CD4-positive, alpha-beta T cell treated with Interferon gamma for 1 hour (primary cell): ENCODE results near the gene CLCN7.

Experiments used
- DNase-seq: peaks from one replicate; pipeline ENCODE4 v3.0.0-alpha.2; 2020

CLCN7 gene

GRCh38 chr16:1429012-1429411 is 45.8 kb downstream of the CLCN7 start:
- DNase-seq, result no peak

- peak; percentile 53 for DNase-seq
These were observed 46.3 kb downstream of the CLCN7 start for GRCh38 chr16:1428511-1428910.

GRCh38 chr16:1427473-1428461 is 47.1 kb downstream of the CLCN7 start:
- no peak for DNase-seq

- no peak for DNase-seq
These were observed 47.9 kb downstream of the CLCN7 start for GRCh38 chr16:1426734-1427471.

GRCh38 chr16:1425616-1426370 is 49.0 kb downstream of the CLCN7 start:
- DNase-seq, result no peak

- no peak for DNase-seq
These were observed 50.8 kb downstream of the CLCN7 start for GRCh38 chr16:1424028-1424427.

- DNase-seq, result no peak
These were observed 52.8 kb downstream of the CLCN7 start for GRCh38 chr16:1422076-1422475.

- no peak for DNase-seq
These were observed 54.7 kb downstream of the CLCN7 start for GRCh38 chr16:1420111-1420539.

GRCh38 chr16:1416521-1416941 is 58.3 kb downstream of the CLCN7 start:
- DNase-seq, result no peak

GRCh38 chr16:1414532-1415260 is 60.1 kb downstream of the CLCN7 start, which contains the start of gene UNKL:
UNKL (minus strand) TSS chr16:1414704; CDS start chr16:1414691, 13 bp downstream.
- peak; percentile 82 for DNase-seq

GRCh38 chr16:1413684-1414531 is 60.9 kb downstream of the CLCN7 start:
- DNase-seq, result peak; percentile 71

- DNase-seq, result no peak
These were observed 62.0 kb downstream of the CLCN7 start for GRCh38 chr16:1412847-1413246.

- DNase-seq, result peak; percentile 93
These were observed 66.5 kb downstream of the CLCN7 start for GRCh38 chr16:1408171-1408837.

- DNase-seq, result no peak
These were observed 67.1 kb downstream of the CLCN7 start for GRCh38 chr16:1407753-1408152.

- no peak for DNase-seq
These were observed 71.1 kb downstream of the CLCN7 start for GRCh38 chr16:1403733-1404132.

- DNase-seq, result no peak
These were observed 71.8 kb downstream of the CLCN7 start for GRCh38 chr16:1403036-1403435.

GRCh38 chr16:1401758-1402154 is 73.1 kb downstream of the CLCN7 start:
- DNase-seq, result no peak

- DNase-seq, result no peak
These were observed 73.6 kb downstream of the CLCN7 start for GRCh38 chr16:1401061-1401757.

- DNase-seq, result no peak
These were observed 75.8 kb downstream of the CLCN7 start for GRCh38 chr16:1398826-1399581.
